GM18861 (cell line): Measurements from ENCODE around the gene GGACT.
"Not testable (repeated sequence)": the region's sequence is repeated elsewhere in the genome, so short reads cannot be mapped to it uniquely, and the experiment has no call there.

Experiments
- ATAC-seq: cut with Tn5 transposase; IDR thresholded peaks from one replicate; pipeline ENCODE4 v1.9.1; 2021; ENCODE audit not compliant: unreplicated experiment

GGACT gene

GRCh38 chr13:100601716-100602115 lies 13.1 kb upstream of the GGACT start:
- ATAC-seq, result no peak

- no peak for ATAC-seq
These were observed 12.3 kb upstream of the GGACT start for GRCh38 chr13:100600915-100601314.

- no peak for ATAC-seq
These were observed 11.9 kb upstream of the GGACT start for GRCh38 chr13:100600461-100600860.

- ATAC-seq, result no peak
These were observed 8.7 kb upstream of the GGACT start for GRCh38 chr13:100597253-100597652.

- ATAC-seq, result no peak
These were observed 7.9 kb upstream of the GGACT start for GRCh38 chr13:100596516-100596915.

- ATAC-seq, result no peak
These were observed 6.1 kb upstream of the GGACT start for GRCh38 chr13:100594731-100595130.

- ATAC-seq, result no peak
These were observed 5.7 kb upstream of the GGACT start for GRCh38 chr13:100594255-100594654.

GRCh38 chr13:100589178-100589725 lies 663 bp upstream of the GGACT start:
- no peak for ATAC-seq

- ATAC-seq, result no peak
These were observed 3.7 kb downstream of the GGACT start for GRCh38 chr13:100584896-100585295.

GRCh38 chr13:100581504-100581903 lies 7.1 kb downstream of the GGACT start:
- ATAC-seq, result no peak

- no peak for ATAC-seq
These were observed 7.6 kb downstream of the GGACT start for GRCh38 chr13:100581030-100581429.

GRCh38 chr13:100580045-100580444 lies 8.5 kb downstream of the GGACT start:
- no peak for ATAC-seq

GRCh38 chr13:100577239-100577638 lies 11.3 kb downstream of the GGACT start:
- not testable (repeated sequence) for ATAC-seq

GRCh38 chr13:100573121-100573520 lies 15.5 kb downstream of the GGACT start:
- peak; percentile 94 for ATAC-seq

- no peak for ATAC-seq
These were observed 22.0 kb downstream of the GGACT start for GRCh38 chr13:100566543-100566942.

- no peak for ATAC-seq
These were observed 23.3 kb downstream of the GGACT start for GRCh38 chr13:100565286-100565685.

GRCh38 chr13:100564444-100565223 lies 24.0 kb downstream of the GGACT start:
- ATAC-seq, result no peak

- ATAC-seq, result no peak
These were observed 24.8 kb downstream of the GGACT start for GRCh38 chr13:100563779-100564178.

GRCh38 chr13:100561599-100562204 lies 26.9 kb downstream of the GGACT start:
- no peak for ATAC-seq

- ATAC-seq, result no peak
These were observed 27.5 kb downstream of the GGACT start for GRCh38 chr13:100561158-100561499.

GRCh38 chr13:100560498-100561157 lies 28.0 kb downstream of the GGACT start:
- ATAC-seq, result no peak

GRCh38 chr13:100559886-100560285 lies 28.7 kb downstream of the GGACT start:
- ATAC-seq, result no peak
